HTERT RPE-1 (cell line): ENCODE data around the gene ATG5.

Source experiments
- in situ Hi-C: fragments of 300-500 bp; cut with MboI; formaldehyde crosslinking; loops from 4 replicates; pipeline ENCODE4 v1.14.3; 2020; ENCODE audit warnings: low sequenced_read_pairs

The ATG5 gene

DNA sequence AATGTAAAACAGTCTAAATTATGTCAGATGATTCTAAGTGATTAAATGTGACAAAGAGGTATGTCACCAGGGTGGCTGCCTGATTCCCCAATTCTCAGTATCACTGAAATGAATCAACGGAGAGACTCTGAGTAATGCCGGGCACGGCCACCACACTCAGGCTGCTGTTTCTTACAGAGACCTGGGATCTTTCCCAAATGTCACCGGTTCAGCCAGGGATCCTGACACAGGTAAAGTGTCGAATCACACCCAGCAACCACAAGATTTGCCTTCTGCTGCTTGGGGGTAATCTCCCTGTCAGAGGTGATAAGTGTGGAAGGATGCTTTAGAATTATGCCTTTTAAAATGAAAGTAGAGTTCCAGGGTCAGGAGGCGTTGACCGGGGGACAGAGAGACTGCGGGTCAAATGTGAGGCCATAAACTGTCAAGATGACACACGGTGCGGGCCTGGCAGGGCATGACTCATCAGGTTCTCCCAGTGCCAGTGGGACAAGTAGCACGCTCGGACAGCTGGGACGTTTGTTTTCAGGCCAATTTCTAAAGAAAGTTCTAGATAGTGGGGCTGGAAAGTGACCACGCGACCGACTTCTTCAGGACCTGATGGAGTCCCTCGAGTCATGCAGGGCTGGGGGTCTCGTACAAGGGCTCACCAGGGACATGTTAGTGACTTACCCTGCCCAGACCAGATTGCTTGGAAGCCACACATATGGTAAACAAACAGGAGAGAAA is 190.5 kb downstream of the ATG5 start:
- in situ Hi-C loops: no loop called here
